ENCODE measurements around the gene SH2D1B. TPM values are rescaled to one million over a fixed set of nuclear protein-coding genes. Genes with fewer than 3 reads are reported as not detected.
A peak's percentile ranks its signal among the peaks of the same experiment; 100 is the strongest.

Gene SH2D1B
- total RNA-seq, 1 donor from 2014 or later, result not detected

- Mint-ChIP-seq H3K27ac (ENCODE audit: unreplicated experiment) (no peak overlapping the region), H3K36me3 (ENCODE audit: low read depth, unreplicated experiment) (no peaks in the 10 kb centered on the region), H3K9me3 (ENCODE audit: unreplicated experiment) (no peaks in the 10 kb centered on the region), H3K4me3 (ENCODE audit: unreplicated experiment) (no peak overlapping the region), H3K27me3 (ENCODE audit: low read depth, unreplicated experiment) (peaks cover 8% of the 10 kb centered on the region), H3K4me1 (ENCODE audit: low read depth, unreplicated experiment) (peaks cover 19% of the 10 kb centered on the region)
- peaks cover 20% of the 10 kb centered on the region for H3K4me1 ChIP-seq (ENCODE audit: insufficient read depth, low read length)
- no peak for TF ChIP-seq EZH2 (IDR thresholded peaks at IDR 0.05; ENCODE audit: insufficient read depth, low read length)
- no peak for TF ChIP-seq CTCF (IDR thresholded peaks at IDR 0.05; ENCODE audit: insufficient read depth, low read depth, low read length)
- H4K20me1 ChIP-seq (ENCODE audit: insufficient read depth, low read length), result no peaks in the 10 kb centered on the region
- H3K4me3 ChIP-seq (ENCODE audit: insufficient read depth, low read depth, low read length), result no peak overlapping the region
- H3K4me2 ChIP-seq (ENCODE audit: low read length), result peak overlapping the region; percentile 42
- no peaks in the 10 kb centered on the region for H3K27me3 ChIP-seq (ENCODE audit: insufficient read depth, low read length)
- H3K27ac ChIP-seq (ENCODE audit: low read depth, low read length), result no peak overlapping the region
- no peaks in the 10 kb centered on the region for H3K36me3 ChIP-seq (ENCODE audit: insufficient read depth, low read length)
- no peak overlapping the region for H3K9ac ChIP-seq (ENCODE audit: low read length)
- H3K9me3 ChIP-seq (ENCODE audit: insufficient read depth, low read depth, low read length), result no peaks in the 10 kb centered on the region
- H2AFZ ChIP-seq (ENCODE audit: low read depth, low read length), result no peak overlapping the region
- no peak for DNase-seq (ENCODE audit: low read depth)
- no peak for FAIRE-seq
- H3K79me2 ChIP-seq (ENCODE audit: insufficient read depth, low read length), result no peaks in the 10 kb centered on the region
These were observed 37.5 kb downstream of the SH2D1B start for GRCh38 chr1:162374406-162374805.

- H3K9ac ChIP-seq (ENCODE audit: low read length), result no peak overlapping the region
These were observed 38.2 kb downstream of the SH2D1B start for GRCh38 chr1:162373541-162374260.

More at GRCh38 chr1:162373541-162374260, 38.2 kb downstream of the SH2D1B start:
- Histone ChIP-seq H3K9me3 (ENCODE audit: insufficient read depth, low read depth, low read length) (no peaks in the 10 kb centered on the region), H3K36me3 (ENCODE audit: insufficient read depth, low read length) (no peaks in the 10 kb centered on the region), H4K20me1 (ENCODE audit: insufficient read depth, low read length) (no peaks in the 10 kb centered on the region), H3K4me3 (ENCODE audit: insufficient read depth, low read depth, low read length) (no peak overlapping the region), H3K4me1 (ENCODE audit: insufficient read depth, low read length) (peaks cover 20% of the 10 kb centered on the region), H3K4me2 (ENCODE audit: low read length) (peak overlapping the region; percentile 42), H3K79me2 (ENCODE audit: insufficient read depth, low read length) (no peaks in the 10 kb centered on the region), H3K27me3 (ENCODE audit: insufficient read depth, low read length) (no peaks in the 10 kb centered on the region), H2AFZ (ENCODE audit: low read depth, low read length) (no peak overlapping the region), H3K27ac (ENCODE audit: low read depth, low read length) (no peak overlapping the region)
- DNase-seq (ENCODE audit: low read depth) (peak; percentile 73), FAIRE-seq (no peak)
- Mint-ChIP-seq H3K4me3 (ENCODE audit: unreplicated experiment) (peak overlapping the region; percentile 13), H3K27me3 (ENCODE audit: low read depth, unreplicated experiment) (peaks cover 5% of the 10 kb centered on the region), H3K4me1 (ENCODE audit: low read depth, unreplicated experiment) (peaks cover 19% of the 10 kb centered on the region), H3K36me3 (ENCODE audit: low read depth, unreplicated experiment) (no peaks in the 10 kb centered on the region), H3K9me3 (ENCODE audit: unreplicated experiment) (no peaks in the 10 kb centered on the region), H3K27ac (ENCODE audit: unreplicated experiment) (peak overlapping the region; percentile 74)
- TF ChIP-seq CTCF (IDR thresholded peaks at IDR 0.05; ENCODE audit: insufficient read depth, low read depth, low read length) (no peak), EZH2 (IDR thresholded peaks at IDR 0.05; ENCODE audit: insufficient read depth, low read length) (no peak)

Data from astrocyte (in vitro differentiated cells and primary cell).